K562 (cell line): Measurements from ENCODE around the gene POMGNT1. TPM values are rescaled to one million over a fixed set of nuclear protein-coding genes. Genes with fewer than 3 reads are reported as not detected.

Source experiments
- CCNT2 ChIP-seq: IDR thresholded peaks from 2 replicates; pipeline ENCODE4 v1.6.1; 2011; ENCODE audit warnings: borderline replicate concordance, low read depth, mild to moderate bottlenecking, moderate library complexity, mixed read lengths, low read length; ENCODE audit not compliant: insufficient read length; ENCODE audit errors: extremely low read depth
- ELF1 ChIP-seq: fragments of 200-800 bp; sonication (Bioruptor generic); IDR thresholded peaks from 2 replicates; pipeline ENCODE4 v1.6.1; 2016; ENCODE audit warnings: missing genetic modification characterization, missing compliant biosample characterization
- KDM4B ChIP-seq, 2 experiments: fragments of 450-650 bp in 1 of 2; sonication (generic) in 1 of 2; IDR thresholded peaks; 2 replicates each; pipeline ENCODE4 v1.6.1; 2016 to 2017; ENCODE audit warnings: borderline replicate concordance in 2 of 2, antibody characterized with exemption in 1 of 2, low read depth in 1 of 2, mild to moderate bottlenecking in 1 of 2
- MEF2A ChIP-seq: IDR thresholded peaks from 2 replicates; pipeline ENCODE4 v1.6.1; 2011; ENCODE audit warnings: low read depth, mild to moderate bottlenecking, low read length, moderate library complexity; ENCODE audit not compliant: control insufficient read depth
- NR1H2 ChIP-seq: sonication (generic); formaldehyde crosslinking; IDR thresholded peaks from 2 replicates; pipeline ENCODE4 v1.4.0; 2020; ENCODE audit warnings: mild to moderate bottlenecking, missing genetic modification reagents
- RFX7 ChIP-seq: fragments of 250-450 bp; sonication (Bioruptor Pico); IDR thresholded peaks from 2 replicates; pipeline ENCODE4 v1.5.1; 2021; ENCODE audit warnings: mild to moderate bottlenecking
- SAFB ChIP-seq: fragments of 200-400 bp; formaldehyde crosslinking; IDR thresholded peaks from 2 replicates; pipeline ENCODE4 v1.6.1; 2017; ENCODE audit warnings: low read depth, low read length, borderline replicate concordance
- SRSF9 ChIP-seq: fragments of 200-400 bp; formaldehyde crosslinking; IDR thresholded peaks from 2 replicates; pipeline ENCODE4 v1.6.1; 2017; ENCODE audit warnings: low read depth, low read length, borderline replicate concordance
- TCFL5 ChIP-seq: fragments of 250-450 bp; sonication (Bioruptor Pico); conservative IDR thresholded peaks from 2 replicates; pipeline ENCODE4 v1.6.1; 2021; ENCODE audit warnings: mild to moderate bottlenecking, moderate library complexity, matching md5 sums
- YY1 ChIP-seq, 3 experiments: IDR thresholded peaks; 2 replicates each; pipeline ENCODE4 v1.6.1; 2011; ENCODE audit warnings: low read length in 2 of 3, mild to moderate bottlenecking in 2 of 3, moderate library complexity in 2 of 3, borderline replicate concordance in 1 of 3, control low read depth in 1 of 3, low read depth in 1 of 3; ENCODE audit not compliant: insufficient read depth in 3 of 3, insufficient replicate concordance in 2 of 3, control insufficient read depth in 1 of 3, insufficient read length in 1 of 3; ENCODE audit errors: extremely low read depth in 1 of 3
- ZC3H8 ChIP-seq: fragments of 450-650 bp; IDR thresholded peaks from 2 replicates; pipeline ENCODE4 v1.6.1; 2017
- ZNF584 ChIP-seq: fragments of 200-800 bp; sonication (Bioruptor generic); IDR thresholded peaks from 2 replicates; pipeline ENCODE4 v1.6.1; 2016; ENCODE audit warnings: low read depth, mild to moderate bottlenecking, missing genetic modification characterization, missing compliant biosample characterization
- ZNF766 ChIP-seq: fragments of 200-800 bp; sonication (Bioruptor generic); conservative IDR thresholded peaks from 2 replicates; pipeline ENCODE4 v1.6.1; 2016; ENCODE audit warnings: missing genetic modification characterization, missing compliant biosample characterization
- ZSCAN29 ChIP-seq: fragments of 450-650 bp; IDR thresholded peaks from 2 replicates; pipeline ENCODE4 v1.6.1; 2017
- polyA plus RNA-seq, 8 experiments: library from polyadenylated mRNA; depleted of rRNA in 4 of 8; stranded (reverse) in 5 of 8; unstranded in 3 of 8; fragments of >200 nt; fragmentation: Nextera tagmentation in 2 of 8; fragmentation: Illumina TruSeq in 1 of 8; extraction: Ambion mirVana in 2 of 8; extraction: Trizol in 1 of 8; gene quantifications; 2 replicates each; pipeline versions ENCODE4 v1.2.1 to v1.2.3, GENCODE V29; 2011 to 2014; ENCODE audit warnings: inconsistent platforms in 1 of 8, missing spikeins in 1 of 8
- total RNA-seq, 7 experiments: library from RNA; depleted of rRNA in 6 of 7; stranded (reverse); fragments of >200 nt in 6 of 7; fragmentation: Illumina TruSeq in 2 of 7; extraction: Trizol in 2 of 7; gene quantifications; 2 replicates each; pipeline versions ENCODE4 v1.2.1 to v1.2.3, GENCODE V29; 2011 to 2021; ENCODE audit warnings: low replicate concordance in 1 of 7
- TF ChIP-seq, protein P1 (sequence below), 3 experiments: fragments of 200-800 bp in 1 of 3; sonication (Bioruptor generic) in 1 of 3; sonication (generic) in 1 of 3; formaldehyde crosslinking in 1 of 3; IDR thresholded peaks; 2 replicates each; pipeline versions ENCODE4 v1.6.1 to v1.8.0; 2016 to 2022; ENCODE audit warnings: mild to moderate bottlenecking in 2 of 3, missing compliant biosample characterization in 2 of 3, missing genetic modification characterization in 2 of 3, missing genetic modification reagents in 1 of 3
- TF ChIP-seq, protein P2 (sequence below), 2 experiments: fragments of 450-650 bp; conservative IDR thresholded peaks; 2 replicates each; pipeline ENCODE4 v1.6.1; 2017; ENCODE audit warnings: mild to moderate bottlenecking in 2 of 2, moderate library complexity in 2 of 2
- TF ChIP-seq, protein P3 (sequence below): fragments of 250-450 bp; sonication (Bioruptor Pico); IDR thresholded peaks from 2 replicates; pipeline ENCODE4 v1.8.0; 2021; ENCODE audit warnings: borderline replicate concordance, mild to moderate bottlenecking, moderate library complexity; ENCODE audit not compliant: poor library complexity, severe bottlenecking
- TF ChIP-seq, protein P4 (sequence below): fragments of 250-450 bp; sonication (Bioruptor Pico); IDR thresholded peaks from 2 replicates; pipeline ENCODE4 v1.4.0; 2020; ENCODE audit warnings: borderline replicate concordance
- TF ChIP-seq, protein P5 (sequence below): fragments of 450-650 bp; formaldehyde crosslinking; IDR thresholded peaks from 2 replicates; pipeline ENCODE4 v1.4.0; 2022; ENCODE audit warnings: missing genetic modification characterization

The POMGNT1 gene
- total and polyA plus RNA-seq, 9 of the 15 experiments (the other 6 are each of a cell fraction or from before 2014, with no cell fraction given) = 14.1 to 58.9 (median 37.8) TPM

DNA sequence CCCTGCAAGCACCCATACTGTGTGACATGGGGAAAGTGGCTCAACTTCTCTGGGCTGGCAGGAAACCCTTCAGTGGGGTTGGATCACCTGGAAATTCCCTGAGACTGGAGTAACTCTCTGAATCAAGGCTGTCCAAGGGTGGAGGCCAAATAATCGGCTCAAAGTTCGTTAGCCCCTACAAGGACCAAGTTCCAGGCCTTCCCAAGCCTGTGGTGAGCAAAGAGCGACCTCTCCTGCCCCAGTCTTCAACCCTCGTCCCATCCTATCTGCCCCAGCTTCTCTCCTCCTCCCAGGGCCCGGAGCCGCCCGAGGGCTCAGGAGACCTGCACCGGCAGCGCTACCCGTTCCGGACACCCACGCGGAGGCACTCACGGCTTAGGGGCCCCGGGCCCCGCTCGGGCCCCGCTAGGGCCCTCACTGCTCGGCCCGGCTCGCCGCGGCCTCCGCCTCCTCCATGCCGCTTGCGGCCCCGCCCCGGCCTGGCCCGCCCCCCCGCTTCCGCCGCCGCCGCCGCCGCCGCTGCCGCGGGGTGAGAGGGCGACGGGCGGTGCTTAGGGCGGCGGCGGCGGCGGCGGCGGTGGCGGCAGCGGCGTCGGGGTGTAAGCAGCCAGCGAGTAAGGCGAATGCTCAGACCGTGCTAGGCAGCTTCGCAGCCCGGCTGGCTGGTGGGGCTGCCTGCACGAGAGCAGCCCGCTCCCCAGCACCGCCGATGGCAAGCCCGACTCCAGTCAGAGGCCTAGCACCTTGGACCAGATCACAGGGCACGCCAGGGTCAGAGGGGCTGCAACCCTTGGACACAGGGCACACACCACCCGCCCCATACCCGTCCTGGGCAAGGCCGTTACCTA lies at the start of gene POMGNT1 (continued):
- no peak for TF ChIP-seq ZNF584 (CRISPR knock-in tag)
- TF ChIP-seq YY1 (IDR thresholded peaks at IDR 0.05; ENCODE audit: borderline replicate concordance in 1 of 3, control insufficient read depth in 1 of 3, extremely low read depth in 1 of 3, insufficient read depth in 3 of 3, insufficient read length in 1 of 3, insufficient replicate concordance in 2 of 3, low read depth in 1 of 3, low read length in 2 of 3) = peak in 2 of 3 experiments; percentile 75 to 82
- no peak for TF ChIP-seq MEF2A
- TF ChIP-seq ZC3H8 = no peak
- peak; percentile 42 for TF ChIP-seq CCNT2
- TF ChIP-seq ZNF766 (CRISPR knock-in tag) = no peak
- TF ChIP-seq, protein P1, sequence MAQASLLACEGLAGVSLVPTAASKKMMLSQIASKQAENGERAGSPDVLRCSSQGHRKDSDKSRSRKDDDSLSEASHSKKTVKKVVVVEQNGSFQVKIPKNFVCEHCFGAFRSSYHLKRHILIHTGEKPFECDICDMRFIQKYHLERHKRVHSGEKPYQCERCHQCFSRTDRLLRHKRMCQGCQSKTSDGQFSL (CRISPR knock-in tag; IDR thresholded peaks at IDR 0.05) = 0 out of 2 replicates have a peak, but pooled peaks have one; percentile 32
- TF ChIP-seq, protein P1 (tag; IDR thresholded peaks at IDR 0.05) = no peak
- TF ChIP-seq, protein P2, sequence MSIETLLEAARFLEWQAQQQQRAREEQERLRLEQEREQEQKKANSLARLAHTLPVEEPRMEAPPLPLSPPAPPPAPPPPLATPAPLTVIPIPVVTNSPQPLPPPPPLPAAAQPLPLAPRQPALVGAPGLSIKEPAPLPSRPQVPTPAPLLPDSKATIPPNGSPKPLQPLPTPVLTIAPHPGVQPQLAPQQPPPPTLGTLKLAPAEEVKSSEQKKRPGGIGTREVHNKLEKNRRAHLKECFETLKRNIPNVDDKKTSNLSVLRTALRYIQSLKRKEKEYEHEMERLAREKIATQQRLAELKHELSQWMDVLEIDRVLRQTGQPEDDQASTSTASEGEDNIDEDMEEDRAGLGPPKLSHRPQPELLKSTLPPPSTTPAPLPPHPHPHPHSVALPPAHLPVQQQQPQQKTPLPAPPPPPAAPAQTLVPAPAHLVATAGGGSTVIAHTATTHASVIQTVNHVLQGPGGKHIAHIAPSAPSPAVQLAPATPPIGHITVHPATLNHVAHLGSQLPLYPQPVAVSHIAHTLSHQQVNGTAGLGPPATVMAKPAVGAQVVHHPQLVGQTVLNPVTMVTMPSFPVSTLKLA (conservative IDR thresholded peaks at IDR 0.05) = peak in 1 of 2 experiments; percentile 6; a peak in 1 of 4 replicates
- TF ChIP-seq ZSCAN29 = no peak
- TF ChIP-seq, protein P3, sequence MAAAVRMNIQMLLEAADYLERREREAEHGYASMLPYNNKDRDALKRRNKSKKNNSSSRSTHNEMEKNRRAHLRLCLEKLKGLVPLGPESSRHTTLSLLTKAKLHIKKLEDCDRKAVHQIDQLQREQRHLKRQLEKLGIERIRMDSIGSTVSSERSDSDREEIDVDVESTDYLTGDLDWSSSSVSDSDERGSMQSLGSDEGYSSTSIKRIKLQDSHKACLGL (CRISPR knock-in tag) = peak; percentile 19
- TF ChIP-seq, protein P4, sequence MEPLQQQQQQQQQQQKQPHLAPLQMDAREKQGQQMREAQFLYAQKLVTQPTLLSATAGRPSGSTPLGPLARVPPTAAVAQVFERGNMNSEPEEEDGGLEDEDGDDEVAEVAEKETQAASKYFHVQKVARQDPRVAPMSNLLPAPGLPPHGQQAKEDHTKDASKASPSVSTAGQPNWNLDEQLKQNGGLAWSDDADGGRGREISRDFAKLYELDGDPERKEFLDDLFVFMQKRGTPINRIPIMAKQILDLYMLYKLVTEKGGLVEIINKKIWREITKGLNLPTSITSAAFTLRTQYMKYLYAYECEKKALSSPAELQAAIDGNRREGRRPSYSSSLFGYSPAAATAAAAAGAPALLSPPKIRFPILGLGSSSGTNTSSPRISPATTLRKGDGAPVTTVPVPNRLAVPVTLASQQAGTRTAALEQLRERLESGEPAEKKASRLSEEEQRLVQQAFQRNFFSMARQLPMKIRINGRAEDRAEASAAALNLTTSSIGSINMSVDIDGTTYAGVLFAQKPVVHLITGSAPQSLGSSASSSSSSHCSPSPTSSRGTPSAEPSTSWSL (CRISPR knock-in tag) = peak; percentile 94; the same call in 1 of the 2 replicates
- no peak for TF ChIP-seq NR1H2 (CRISPR knock-in tag)
- no peak for TF ChIP-seq SAFB
- no peak for TF ChIP-seq KDM4B (IDR thresholded peaks at IDR 0.05; ENCODE audit: borderline replicate concordance in 2 of 2, low read depth in 1 of 2)
- no peak for TF ChIP-seq ELF1 (tag)
- no peak for TF ChIP-seq SRSF9
- TF ChIP-seq RFX7 (CRISPR knock-in tag) = no peak
- TF ChIP-seq, protein P5, sequence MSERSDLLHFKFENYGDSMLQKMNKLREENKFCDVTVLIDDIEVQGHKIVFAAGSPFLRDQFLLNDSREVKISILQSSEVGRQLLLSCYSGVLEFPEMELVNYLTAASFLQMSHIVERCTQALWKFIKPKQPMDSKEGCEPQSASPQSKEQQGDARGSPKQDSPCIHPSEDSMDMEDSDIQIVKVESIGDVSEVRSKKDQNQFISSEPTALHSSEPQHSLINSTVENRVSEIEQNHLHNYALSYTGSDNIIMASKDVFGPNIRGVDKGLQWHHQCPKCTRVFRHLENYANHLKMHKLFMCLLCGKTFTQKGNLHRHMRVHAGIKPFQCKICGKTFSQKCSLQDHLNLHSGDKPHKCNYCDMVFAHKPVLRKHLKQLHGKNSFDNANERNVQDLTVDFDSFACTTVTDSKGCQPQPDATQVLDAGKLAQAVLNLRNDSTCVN = no peak
- no peak for TF ChIP-seq TCFL5 (CRISPR knock-in tag)
